GM12878 (cell line): Measurements from ENCODE around the gene UBE2F. TPM values are rescaled to one million over a fixed set of nuclear protein-coding genes. Genes with fewer than 3 reads are reported as not detected.

Experiments used
- BRCA1 ChIP-seq: IDR thresholded peaks from 2 replicates; pipeline ENCODE4 v1.6.1; 2011; ENCODE audit warnings: low read depth, low read length, improper control_type of control experiment
- CHD2 ChIP-seq: IDR thresholded peaks from 2 replicates; pipeline ENCODE4 v1.6.1; 2011; ENCODE audit warnings: low read depth, low read length, improper control_type of control experiment, borderline replicate concordance
- ESRRA ChIP-seq: IDR thresholded peaks from 2 replicates; pipeline ENCODE4 v1.6.1; 2012; ENCODE audit warnings: mild to moderate bottlenecking, low read length, improper control_type of control experiment
- FOS ChIP-seq: IDR thresholded peaks from 3 replicates; pipeline ENCODE4 v1.6.1; 2011; ENCODE audit warnings: borderline replicate concordance; ENCODE audit not compliant: insufficient read length; ENCODE audit errors: extremely low read depth
- HDAC2 ChIP-seq: fragments of 200-600 bp; sonication (generic); IDR thresholded peaks from 2 replicates; pipeline ENCODE4 v1.6.1; 2017
- HDGF ChIP-seq: fragments of 450-650 bp; IDR thresholded peaks from 2 replicates; pipeline ENCODE4 v1.6.1; 2016; ENCODE audit warnings: antibody characterized with exemption
- KDM1A ChIP-seq: fragments of 200-600 bp; sonication (generic); IDR thresholded peaks from 2 replicates; pipeline ENCODE4 v1.6.1; 2016; ENCODE audit warnings: borderline replicate concordance
- NR2F1 ChIP-seq: fragments of 450-650 bp; conservative IDR thresholded peaks from 2 replicates; pipeline ENCODE4 v1.6.1; 2017; ENCODE audit warnings: mild to moderate bottlenecking
- TCF3 ChIP-seq: IDR thresholded peaks from 2 replicates; pipeline ENCODE4 v1.6.1; 2012; ENCODE audit warnings: low read depth, mild to moderate bottlenecking, low read length, borderline replicate concordance; ENCODE audit not compliant: insufficient read depth
- ZBED1 ChIP-seq: IDR thresholded peaks from 2 replicates; pipeline ENCODE4 v1.6.1; 2016; ENCODE audit warnings: borderline replicate concordance
- ZNF622 ChIP-seq: fragments of 450-650 bp; IDR thresholded peaks from 2 replicates; pipeline ENCODE4 v1.6.1; 2017; ENCODE audit warnings: mild to moderate bottlenecking, inconsistent platforms
- ZSCAN29 ChIP-seq: fragments of 450-650 bp; IDR thresholded peaks from 2 replicates; pipeline ENCODE4 v1.6.1; 2017; ENCODE audit warnings: mild to moderate bottlenecking, moderate library complexity
- polyA plus RNA-seq, 11 experiments: library from polyadenylated mRNA; depleted of rRNA in 4 of 11; unstranded in 6 of 11; stranded (reverse) in 5 of 11; fragments of >200 nt; fragmentation: Nextera tagmentation in 4 of 11; fragmentation: Illumina TruSeq in 1 of 11; extraction: Ambion mirVana in 4 of 11; extraction: Trizol in 1 of 11; gene quantifications; 1 replicate in 1 of 11; 2 replicates in 10 of 11; pipeline versions ENCODE4 v1.2.1 to v1.2.3, GENCODE V29; 2011 to 2016; ENCODE audit warnings: inconsistent platforms in 2 of 11, missing spikeins in 2 of 11, low read depth in 1 of 11
- total RNA-seq, 4 experiments: library from RNA; depleted of rRNA in 3 of 4; stranded (reverse); fragments of >200 nt in 3 of 4; fragmentation: Illumina TruSeq in 1 of 4; extraction: Trizol in 1 of 4; gene quantifications; 2 replicates each; pipeline versions ENCODE4 v1.2.1 to v1.2.3, GENCODE V29; 2013 to 2021
- TF ChIP-seq, protein P1 (sequence below): fragments of 450-650 bp; IDR thresholded peaks from 2 replicates; pipeline ENCODE4 v1.6.1; 2017; ENCODE audit warnings: mild to moderate bottlenecking
- TF ChIP-seq, protein P2 (sequence below): fragments of 450-650 bp; IDR thresholded peaks from 2 replicates; pipeline ENCODE4 v1.6.1; 2017; ENCODE audit warnings: antibody characterized with exemption, mild to moderate bottlenecking, moderate library complexity
- TF ChIP-seq, protein P3 (sequence below): fragments of 150-350 bp; IDR thresholded peaks from 2 replicates; pipeline ENCODE4 v1.6.1; 2014; ENCODE audit warnings: mild to moderate bottlenecking, low read depth, low read length
- TF ChIP-seq, protein P4 (sequence below): fragments of 450-650 bp; IDR thresholded peaks from 2 replicates; pipeline ENCODE4 v1.6.1; 2017; ENCODE audit warnings: borderline replicate concordance
- TF ChIP-seq, protein P5 (sequence below): IDR thresholded peaks from 2 replicates; pipeline ENCODE4 v1.6.1; 2012; ENCODE audit warnings: improper control_type of control experiment, low read depth, low read length; ENCODE audit not compliant: insufficient replicate concordance

UBE2F gene
- total and polyA plus RNA-seq, 10 of the 15 experiments (the other 5 are each of a cell fraction or from before 2014, with no cell fraction given): 12.3 to 64.4 (median 31.5) TPM

DNA sequence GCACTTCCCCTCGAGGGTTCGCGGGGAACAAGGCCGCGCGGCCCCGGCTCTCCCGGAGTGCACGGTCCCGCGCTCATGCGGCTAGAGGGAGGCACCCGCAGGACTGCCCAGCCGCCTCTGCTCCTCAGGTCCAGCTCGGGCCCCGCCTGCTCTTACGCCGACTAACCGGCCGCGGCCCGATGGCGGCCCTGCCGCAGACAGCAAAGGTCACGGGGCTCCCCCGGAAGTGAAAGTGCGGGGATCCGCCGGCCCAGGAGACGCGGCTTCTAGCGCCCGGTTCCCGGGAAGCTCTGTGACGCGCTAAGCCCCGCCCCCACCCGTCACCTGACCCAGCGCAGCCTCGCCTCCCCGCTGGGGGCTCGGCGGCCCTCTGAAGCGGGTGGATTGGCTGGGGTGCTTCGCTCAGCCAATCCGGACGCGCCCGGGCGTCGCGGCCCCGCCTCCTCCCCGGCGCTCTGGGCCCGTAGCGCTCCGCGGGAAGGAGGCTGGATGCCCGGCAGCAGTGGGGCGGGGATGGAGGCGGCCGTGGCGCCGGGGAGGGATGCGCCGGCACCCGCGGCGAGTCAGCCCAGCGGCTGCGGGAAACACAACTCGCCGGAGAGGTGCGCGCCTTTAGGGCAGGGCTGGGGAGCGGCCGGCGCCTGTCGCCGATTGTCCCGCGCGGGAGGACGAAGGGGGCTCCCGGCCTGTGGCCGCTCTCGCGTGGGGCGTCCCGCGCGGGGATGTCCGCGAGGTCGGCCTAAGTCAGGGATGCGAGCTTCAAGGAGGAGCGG lies 93.9 kb downstream of the UBE2F start, which contains the start of gene SCLY (continued):
- TF ChIP-seq, protein P1, sequence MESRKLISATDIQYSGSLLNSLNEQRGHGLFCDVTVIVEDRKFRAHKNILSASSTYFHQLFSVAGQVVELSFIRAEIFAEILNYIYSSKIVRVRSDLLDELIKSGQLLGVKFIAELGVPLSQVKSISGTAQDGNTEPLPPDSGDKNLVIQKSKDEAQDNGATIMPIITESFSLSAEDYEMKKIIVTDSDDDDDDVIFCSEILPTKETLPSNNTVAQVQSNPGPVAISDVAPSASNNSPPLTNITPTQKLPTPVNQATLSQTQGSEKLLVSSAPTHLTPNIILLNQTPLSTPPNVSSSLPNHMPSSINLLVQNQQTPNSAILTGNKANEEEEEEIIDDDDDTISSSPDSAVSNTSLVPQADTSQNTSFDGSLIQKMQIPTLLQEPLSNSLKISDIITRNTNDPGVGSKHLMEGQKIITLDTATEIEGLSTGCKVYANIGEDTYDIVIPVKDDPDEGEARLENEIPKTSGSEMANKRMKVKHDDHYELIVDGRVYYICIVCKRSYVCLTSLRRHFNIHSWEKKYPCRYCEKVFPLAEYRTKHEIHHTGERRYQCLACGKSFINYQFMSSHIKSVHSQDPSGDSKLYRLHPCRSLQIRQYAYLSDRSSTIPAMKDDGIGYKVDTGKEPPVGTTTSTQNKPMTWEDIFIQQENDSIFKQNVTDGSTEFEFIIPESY: no peak
- TF ChIP-seq ZNF622: no peak
- no peak for TF ChIP-seq HDAC2
- TF ChIP-seq ZBED1: no peak
- TF ChIP-seq TCF3: no peak
- no peak for TF ChIP-seq KDM1A
- TF ChIP-seq ESRRA: no peak
- TF ChIP-seq ZSCAN29: no peak
- TF ChIP-seq BRCA1: no peak
- TF ChIP-seq, protein P2, sequence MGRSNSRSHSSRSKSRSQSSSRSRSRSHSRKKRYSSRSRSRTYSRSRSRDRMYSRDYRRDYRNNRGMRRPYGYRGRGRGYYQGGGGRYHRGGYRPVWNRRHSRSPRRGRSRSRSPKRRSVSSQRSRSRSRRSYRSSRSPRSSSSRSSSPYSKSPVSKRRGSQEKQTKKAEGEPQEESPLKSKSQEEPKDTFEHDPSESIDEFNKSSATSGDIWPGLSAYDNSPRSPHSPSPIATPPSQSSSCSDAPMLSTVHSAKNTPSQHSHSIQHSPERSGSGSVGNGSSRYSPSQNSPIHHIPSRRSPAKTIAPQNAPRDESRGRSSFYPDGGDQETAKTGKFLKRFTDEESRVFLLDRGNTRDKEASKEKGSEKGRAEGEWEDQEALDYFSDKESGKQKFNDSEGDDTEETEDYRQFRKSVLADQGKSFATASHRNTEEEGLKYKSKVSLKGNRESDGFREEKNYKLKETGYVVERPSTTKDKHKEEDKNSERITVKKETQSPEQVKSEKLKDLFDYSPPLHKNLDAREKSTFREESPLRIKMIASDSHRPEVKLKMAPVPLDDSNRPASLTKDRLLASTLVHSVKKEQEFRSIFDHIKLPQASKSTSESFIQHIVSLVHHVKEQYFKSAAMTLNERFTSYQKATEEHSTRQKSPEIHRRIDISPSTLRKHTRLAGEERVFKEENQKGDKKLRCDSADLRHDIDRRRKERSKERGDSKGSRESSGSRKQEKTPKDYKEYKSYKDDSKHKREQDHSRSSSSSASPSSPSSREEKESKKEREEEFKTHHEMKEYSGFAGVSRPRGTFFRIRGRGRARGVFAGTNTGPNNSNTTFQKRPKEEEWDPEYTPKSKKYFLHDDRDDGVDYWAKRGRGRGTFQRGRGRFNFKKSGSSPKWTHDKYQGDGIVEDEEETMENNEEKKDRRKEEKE: no peak
- TF ChIP-seq CHD2: peak; percentile 57; the same call in 1 of the 2 replicates
- TF ChIP-seq, protein P3, sequence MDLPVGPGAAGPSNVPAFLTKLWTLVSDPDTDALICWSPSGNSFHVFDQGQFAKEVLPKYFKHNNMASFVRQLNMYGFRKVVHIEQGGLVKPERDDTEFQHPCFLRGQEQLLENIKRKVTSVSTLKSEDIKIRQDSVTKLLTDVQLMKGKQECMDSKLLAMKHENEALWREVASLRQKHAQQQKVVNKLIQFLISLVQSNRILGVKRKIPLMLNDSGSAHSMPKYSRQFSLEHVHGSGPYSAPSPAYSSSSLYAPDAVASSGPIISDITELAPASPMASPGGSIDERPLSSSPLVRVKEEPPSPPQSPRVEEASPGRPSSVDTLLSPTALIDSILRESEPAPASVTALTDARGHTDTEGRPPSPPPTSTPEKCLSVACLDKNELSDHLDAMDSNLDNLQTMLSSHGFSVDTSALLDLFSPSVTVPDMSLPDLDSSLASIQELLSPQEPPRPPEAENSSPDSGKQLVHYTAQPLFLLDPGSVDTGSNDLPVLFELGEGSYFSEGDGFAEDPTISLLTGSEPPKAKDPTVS: no peak
- TF ChIP-seq, protein P4, sequence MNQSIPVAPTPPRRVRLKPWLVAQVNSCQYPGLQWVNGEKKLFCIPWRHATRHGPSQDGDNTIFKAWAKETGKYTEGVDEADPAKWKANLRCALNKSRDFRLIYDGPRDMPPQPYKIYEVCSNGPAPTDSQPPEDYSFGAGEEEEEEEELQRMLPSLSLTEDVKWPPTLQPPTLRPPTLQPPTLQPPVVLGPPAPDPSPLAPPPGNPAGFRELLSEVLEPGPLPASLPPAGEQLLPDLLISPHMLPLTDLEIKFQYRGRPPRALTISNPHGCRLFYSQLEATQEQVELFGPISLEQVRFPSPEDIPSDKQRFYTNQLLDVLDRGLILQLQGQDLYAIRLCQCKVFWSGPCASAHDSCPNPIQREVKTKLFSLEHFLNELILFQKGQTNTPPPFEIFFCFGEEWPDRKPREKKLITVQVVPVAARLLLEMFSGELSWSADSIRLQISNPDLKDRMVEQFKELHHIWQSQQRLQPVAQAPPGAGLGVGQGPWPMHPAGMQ: no peak
- TF ChIP-seq HDGF: peak; percentile 20; the same call in 1 of the 2 replicates
- TF ChIP-seq, protein P5, sequence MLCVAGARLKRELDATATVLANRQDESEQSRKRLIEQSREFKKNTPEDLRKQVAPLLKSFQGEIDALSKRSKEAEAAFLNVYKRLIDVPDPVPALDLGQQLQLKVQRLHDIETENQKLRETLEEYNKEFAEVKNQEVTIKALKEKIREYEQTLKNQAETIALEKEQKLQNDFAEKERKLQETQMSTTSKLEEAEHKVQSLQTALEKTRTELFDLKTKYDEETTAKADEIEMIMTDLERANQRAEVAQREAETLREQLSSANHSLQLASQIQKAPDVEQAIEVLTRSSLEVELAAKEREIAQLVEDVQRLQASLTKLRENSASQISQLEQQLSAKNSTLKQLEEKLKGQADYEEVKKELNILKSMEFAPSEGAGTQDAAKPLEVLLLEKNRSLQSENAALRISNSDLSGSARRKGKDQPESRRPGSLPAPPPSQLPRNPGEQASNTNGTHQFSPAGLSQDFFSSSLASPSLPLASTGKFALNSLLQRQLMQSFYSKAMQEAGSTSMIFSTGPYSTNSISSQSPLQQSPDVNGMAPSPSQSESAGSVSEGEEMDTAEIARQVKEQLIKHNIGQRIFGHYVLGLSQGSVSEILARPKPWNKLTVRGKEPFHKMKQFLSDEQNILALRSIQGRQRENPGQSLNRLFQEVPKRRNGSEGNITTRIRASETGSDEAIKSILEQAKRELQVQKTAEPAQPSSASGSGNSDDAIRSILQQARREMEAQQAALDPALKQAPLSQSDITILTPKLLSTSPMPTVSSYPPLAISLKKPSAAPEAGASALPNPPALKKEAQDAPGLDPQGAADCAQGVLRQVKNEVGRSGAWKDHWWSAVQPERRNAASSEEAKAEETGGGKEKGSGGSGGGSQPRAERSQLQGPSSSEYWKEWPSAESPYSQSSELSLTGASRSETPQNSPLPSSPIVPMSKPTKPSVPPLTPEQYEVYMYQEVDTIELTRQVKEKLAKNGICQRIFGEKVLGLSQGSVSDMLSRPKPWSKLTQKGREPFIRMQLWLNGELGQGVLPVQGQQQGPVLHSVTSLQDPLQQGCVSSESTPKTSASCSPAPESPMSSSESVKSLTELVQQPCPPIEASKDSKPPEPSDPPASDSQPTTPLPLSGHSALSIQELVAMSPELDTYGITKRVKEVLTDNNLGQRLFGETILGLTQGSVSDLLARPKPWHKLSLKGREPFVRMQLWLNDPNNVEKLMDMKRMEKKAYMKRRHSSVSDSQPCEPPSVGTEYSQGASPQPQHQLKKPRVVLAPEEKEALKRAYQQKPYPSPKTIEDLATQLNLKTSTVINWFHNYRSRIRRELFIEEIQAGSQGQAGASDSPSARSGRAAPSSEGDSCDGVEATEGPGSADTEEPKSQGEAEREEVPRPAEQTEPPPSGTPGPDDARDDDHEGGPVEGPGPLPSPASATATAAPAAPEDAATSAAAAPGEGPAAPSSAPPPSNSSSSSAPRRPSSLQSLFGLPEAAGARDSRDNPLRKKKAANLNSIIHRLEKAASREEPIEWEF: no peak
- TF ChIP-seq NR2F1: peak; percentile 96
- no peak for TF ChIP-seq FOS
